Panc1 (cell line): Measurements from ENCODE around the gene RGS4. TPM values are rescaled to one million over a fixed set of nuclear protein-coding genes. Genes with fewer than 3 reads are reported as not detected.

Experiments used
- ATAC-seq: fragments of 200-7000 bp; cut with Tn5 transposase; 2 replicates; pipeline ENCODE4 v1.9.1; 2020; ENCODE audit warnings: mild to moderate bottlenecking, moderate library complexity
- BruUV-seq: library from RNA; stranded (reverse); fragments of 400-500 nt; replicated peaks from 2 replicates; lab custom pipeline; 2021; lab: Mats Ljungman, UMichigan
- CTCF ChIA-PET: fragments of 300-600 bp; sonication (Branson Sonifier 250); formaldehyde crosslinking; loops from one replicate; lab custom pipeline; 2022; ENCODE audit warnings: antibody characterized with exemption; lab: Charles Lee
- POLR2A ChIA-PET: fragments of 300-600 bp; sonication (Branson Sonifier 250); formaldehyde crosslinking; loops from one replicate; lab custom pipeline; 2022; ENCODE audit warnings: antibody characterized with exemption; lab: Charles Lee
- DNase-seq: peaks from one replicate; pipeline ENCODE4 v3.0.0-alpha.2; 2010; ENCODE audit warnings: low read depth, low spot score
- H3K27ac ChIP-seq: 2 replicates; pipeline ENCODE4 v1.5.1; 2011; ENCODE audit warnings: mild to moderate bottlenecking, low read length, inconsistent platforms
- H3K27me3 ChIP-seq: fragments of 200-500 bp; sonication (Bioruptor generic); 2 replicates; pipeline ENCODE4 v1.6.0; 2014; ENCODE audit warnings: low read length, inconsistent platforms; ENCODE audit not compliant: control insufficient read depth, insufficient read depth
- H3K36me3 ChIP-seq: fragments of 200-500 bp; sonication (Bioruptor generic); 2 replicates; pipeline ENCODE4 v1.5.1; 2014; ENCODE audit warnings: inconsistent platforms, mild to moderate bottlenecking, low read length, moderate library complexity; ENCODE audit not compliant: control insufficient read depth, insufficient read depth
- H3K4me1 ChIP-seq: 2 replicates; pipeline ENCODE4 v1.5.1; 2011; ENCODE audit warnings: inconsistent platforms, mild to moderate bottlenecking, low read length, moderate library complexity; ENCODE audit not compliant: control insufficient read depth, insufficient read depth
- H3K4me3 ChIP-seq, 2 experiments: 2 replicates each; pipeline ENCODE4 v1.5.1; 2011 to 2012; ENCODE audit warnings: low read depth in 2 of 2, low read length in 2 of 2, mild to moderate bottlenecking in 2 of 2, inconsistent platforms in 1 of 2, moderate library complexity in 1 of 2
- H3K9me3 ChIP-seq: fragments of 200-500 bp; sonication (Bioruptor generic); 2 replicates; pipeline ENCODE4 v1.5.1; 2014; ENCODE audit warnings: low read depth, mild to moderate bottlenecking, inconsistent platforms, low read length, moderate library complexity; ENCODE audit not compliant: control insufficient read depth, insufficient read depth
- POLR2AphosphoS5 ChIP-seq: IDR thresholded peaks from 2 replicates; pipeline ENCODE4 v1.6.1; 2012; ENCODE audit warnings: mild to moderate bottlenecking, low read depth, low read length, moderate library complexity
- SIN3A ChIP-seq: IDR thresholded peaks from 2 replicates; pipeline ENCODE4 v1.6.1; 2012; ENCODE audit warnings: low read depth, mild to moderate bottlenecking, low read length, moderate library complexity, borderline replicate concordance; ENCODE audit not compliant: insufficient read depth
- TCF7L2 ChIP-seq: IDR thresholded peaks from 2 replicates; pipeline ENCODE4 v1.6.1; 2011; ENCODE audit warnings: mild to moderate bottlenecking, low read depth, low read length, inconsistent platforms
- in situ Hi-C: cut with HindIII; loops from 2 replicates; pipeline ENCODE4 v1.10.0; 2016; ENCODE audit warnings: low sequenced_read_pairs, low pct_unique_long_range_greater_than_20kb
- intact Hi-C: fragments of 100-400 bp; cut with micrococcal nuclease; formaldehyde crosslinking; loops from one replicate; pipeline ENCODE4 v1.10.0; 2022; ENCODE audit not compliant: unreplicated experiment
- total RNA-seq: library from RNA; stranded (reverse); gene quantifications from one replicate; pipeline ENCODE4 v1.2.1, GENCODE V29; 2021; ENCODE audit not compliant: unreplicated experiment
- TF ChIP-seq, protein P1 (sequence below): fragments of 450-650 bp; IDR thresholded peaks from 2 replicates; pipeline ENCODE4 v1.5.1; 2017; ENCODE audit warnings: mild to moderate bottlenecking
- TF ChIP-seq, protein P2 (sequence below), 2 experiments: IDR thresholded peaks; 2 replicates each; pipeline ENCODE4 v1.6.1; 2011 to 2012; ENCODE audit warnings: low read depth in 2 of 2, control low read depth in 1 of 2, low read length in 1 of 2, mild to moderate bottlenecking in 1 of 2, moderate library complexity in 1 of 2; ENCODE audit not compliant: insufficient read depth in 1 of 2

RGS4 gene
- total RNA-seq, 1 experiment from 2014 or later = 0.26 TPM

DNA sequence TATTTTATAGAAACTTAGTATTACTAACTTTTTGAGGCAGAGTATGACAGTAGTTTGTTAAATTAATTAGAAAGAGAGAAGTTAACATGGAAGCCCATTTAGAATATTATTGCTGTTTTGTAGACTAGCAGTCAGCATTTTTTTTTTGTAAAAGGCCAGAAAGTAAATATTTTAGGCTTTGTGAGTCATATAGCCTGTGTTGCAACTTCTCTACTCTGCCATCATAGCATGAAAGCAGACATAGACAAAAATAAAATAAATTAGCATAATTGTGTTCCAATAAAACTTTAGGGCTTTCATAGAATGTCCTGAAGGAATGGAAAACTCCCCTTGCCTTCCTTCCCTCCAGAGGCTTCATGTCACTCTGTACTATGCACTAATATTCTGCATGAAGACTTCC lies 12.3 kb upstream of the RGS4 start:
- DNase-seq = no peak
- Histone ChIP-seq H3K36me3 (no peaks in the 10 kb centered on the region), H3K27ac (no peak overlapping the region), H3K4me3 (no peak overlapping the region), H3K4me1 (no peaks in the 10 kb centered on the region), H3K9me3 (no peaks in the 10 kb centered on the region), H3K27me3 (no peaks in the 10 kb centered on the region)
- in situ Hi-C loops (no loop called here), intact Hi-C loops (no loop called here)
- ChIA-PET POLR2A (no interaction called here), CTCF (no interaction called here)
- TF ChIP-seq, protein P1, sequence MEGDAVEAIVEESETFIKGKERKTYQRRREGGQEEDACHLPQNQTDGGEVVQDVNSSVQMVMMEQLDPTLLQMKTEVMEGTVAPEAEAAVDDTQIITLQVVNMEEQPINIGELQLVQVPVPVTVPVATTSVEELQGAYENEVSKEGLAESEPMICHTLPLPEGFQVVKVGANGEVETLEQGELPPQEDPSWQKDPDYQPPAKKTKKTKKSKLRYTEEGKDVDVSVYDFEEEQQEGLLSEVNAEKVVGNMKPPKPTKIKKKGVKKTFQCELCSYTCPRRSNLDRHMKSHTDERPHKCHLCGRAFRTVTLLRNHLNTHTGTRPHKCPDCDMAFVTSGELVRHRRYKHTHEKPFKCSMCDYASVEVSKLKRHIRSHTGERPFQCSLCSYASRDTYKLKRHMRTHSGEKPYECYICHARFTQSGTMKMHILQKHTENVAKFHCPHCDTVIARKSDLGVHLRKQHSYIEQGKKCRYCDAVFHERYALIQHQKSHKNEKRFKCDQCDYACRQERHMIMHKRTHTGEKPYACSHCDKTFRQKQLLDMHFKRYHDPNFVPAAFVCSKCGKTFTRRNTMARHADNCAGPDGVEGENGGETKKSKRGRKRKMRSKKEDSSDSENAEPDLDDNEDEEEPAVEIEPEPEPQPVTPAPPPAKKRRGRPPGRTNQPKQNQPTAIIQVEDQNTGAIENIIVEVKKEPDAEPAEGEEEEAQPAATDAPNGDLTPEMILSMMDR = no peak
- no peak for TF ChIP-seq TCF7L2
- TF ChIP-seq POLR2AphosphoS5 = no peak
- TF ChIP-seq, protein P2, sequence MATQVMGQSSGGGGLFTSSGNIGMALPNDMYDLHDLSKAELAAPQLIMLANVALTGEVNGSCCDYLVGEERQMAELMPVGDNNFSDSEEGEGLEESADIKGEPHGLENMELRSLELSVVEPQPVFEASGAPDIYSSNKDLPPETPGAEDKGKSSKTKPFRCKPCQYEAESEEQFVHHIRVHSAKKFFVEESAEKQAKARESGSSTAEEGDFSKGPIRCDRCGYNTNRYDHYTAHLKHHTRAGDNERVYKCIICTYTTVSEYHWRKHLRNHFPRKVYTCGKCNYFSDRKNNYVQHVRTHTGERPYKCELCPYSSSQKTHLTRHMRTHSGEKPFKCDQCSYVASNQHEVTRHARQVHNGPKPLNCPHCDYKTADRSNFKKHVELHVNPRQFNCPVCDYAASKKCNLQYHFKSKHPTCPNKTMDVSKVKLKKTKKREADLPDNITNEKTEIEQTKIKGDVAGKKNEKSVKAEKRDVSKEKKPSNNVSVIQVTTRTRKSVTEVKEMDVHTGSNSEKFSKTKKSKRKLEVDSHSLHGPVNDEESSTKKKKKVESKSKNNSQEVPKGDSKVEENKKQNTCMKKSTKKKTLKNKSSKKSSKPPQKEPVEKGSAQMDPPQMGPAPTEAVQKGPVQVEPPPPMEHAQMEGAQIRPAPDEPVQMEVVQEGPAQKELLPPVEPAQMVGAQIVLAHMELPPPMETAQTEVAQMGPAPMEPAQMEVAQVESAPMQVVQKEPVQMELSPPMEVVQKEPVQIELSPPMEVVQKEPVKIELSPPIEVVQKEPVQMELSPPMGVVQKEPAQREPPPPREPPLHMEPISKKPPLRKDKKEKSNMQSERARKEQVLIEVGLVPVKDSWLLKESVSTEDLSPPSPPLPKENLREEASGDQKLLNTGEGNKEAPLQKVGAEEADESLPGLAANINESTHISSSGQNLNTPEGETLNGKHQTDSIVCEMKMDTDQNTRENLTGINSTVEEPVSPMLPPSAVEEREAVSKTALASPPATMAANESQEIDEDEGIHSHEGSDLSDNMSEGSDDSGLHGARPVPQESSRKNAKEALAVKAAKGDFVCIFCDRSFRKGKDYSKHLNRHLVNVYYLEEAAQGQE (IDR thresholded peaks at IDR 0.05; ENCODE audit: insufficient read depth in 1 of 2, low read depth in 2 of 2, low read length in 1 of 2) = no peak
- TF ChIP-seq SIN3A = no peak
- no peak for ATAC-seq
- no TSS peak for BruUV-seq

DNA sequence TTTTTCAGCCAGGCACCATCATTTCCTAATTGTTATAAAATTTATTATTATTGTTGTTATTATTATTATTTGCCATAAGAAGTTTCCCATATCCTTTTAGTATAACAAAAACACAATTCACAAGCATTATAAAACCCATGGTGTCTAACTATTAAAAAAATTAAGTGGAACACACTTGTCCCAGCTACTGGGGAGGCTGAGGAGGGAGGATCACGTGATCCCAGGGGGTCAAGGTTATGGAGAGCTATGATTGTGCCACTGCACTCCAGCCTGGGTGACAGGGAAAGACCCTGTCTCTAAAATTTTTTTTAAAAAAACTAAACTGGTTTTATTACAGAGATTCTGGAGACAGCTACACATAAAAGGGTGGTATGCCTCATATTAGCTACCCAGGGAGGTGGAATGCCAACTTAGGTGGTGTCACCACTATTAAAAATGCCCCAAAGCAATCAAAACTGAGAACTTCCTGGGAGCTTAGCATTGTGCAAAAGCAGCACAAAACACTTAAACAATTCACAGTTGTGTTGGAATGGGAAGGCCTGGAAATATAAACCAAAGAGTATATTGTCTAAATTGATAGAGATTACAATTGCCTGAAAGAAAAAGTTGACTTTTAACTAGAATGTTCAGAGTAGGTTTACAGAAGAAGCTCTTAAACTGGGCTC lies 8.7 kb upstream of the RGS4 start:
- DNase-seq (no peak), ATAC-seq (no peak)
- in situ Hi-C loops (no loop called here), intact Hi-C loops (no loop called here)
- no peaks in the 10 kb centered on the region for H3K4me1 ChIP-seq
- BruUV-seq = no TSS peak
- no peaks in the 10 kb centered on the region for H3K9me3 ChIP-seq
- TF ChIP-seq SIN3A = no peak
- TF ChIP-seq, protein P2 (IDR thresholded peaks at IDR 0.05; ENCODE audit: insufficient read depth in 1 of 2, low read depth in 2 of 2, low read length in 1 of 2) = no peak
- TF ChIP-seq POLR2AphosphoS5 = no peak
- TF ChIP-seq, protein P1 = no peak
- no peak for TF ChIP-seq TCF7L2
- H3K27me3 ChIP-seq = no peaks in the 10 kb centered on the region; the same call in 1 of the 2 replicates
- ChIA-PET POLR2A (no interaction called here), CTCF (no interaction called here)
- no peak overlapping the region for H3K27ac ChIP-seq
- no peak overlapping the region for H3K4me3 ChIP-seq
- H3K36me3 ChIP-seq = no peaks in the 10 kb centered on the region
